GM13976 (cell line): ENCODE measurements around the gene RHAG.

Experiments used
- DNase-seq: peaks from one replicate; pipeline ENCODE4 v3.0.0; 2012; ENCODE audit warnings: low spot score
- CTCF ChIP-seq: IDR thresholded peaks from 2 replicates; pipeline ENCODE4 v1.5.1; 2012; ENCODE audit warnings: borderline replicate concordance, mild to moderate bottlenecking; ENCODE audit not compliant: insufficient read depth; ENCODE audit errors: extremely low read depth, missing control alignments, control extremely low read depth
- in situ Hi-C: fragments of 300-500 bp; cut with MboI; formaldehyde crosslinking; loops from one replicate; pipeline ENCODE4 v1.12.0; 2022; ENCODE audit warnings: low sequenced_read_pairs, mixed read lengths, inconsistent platforms; ENCODE audit not compliant: unreplicated experiment

Gene RHAG

DNA sequence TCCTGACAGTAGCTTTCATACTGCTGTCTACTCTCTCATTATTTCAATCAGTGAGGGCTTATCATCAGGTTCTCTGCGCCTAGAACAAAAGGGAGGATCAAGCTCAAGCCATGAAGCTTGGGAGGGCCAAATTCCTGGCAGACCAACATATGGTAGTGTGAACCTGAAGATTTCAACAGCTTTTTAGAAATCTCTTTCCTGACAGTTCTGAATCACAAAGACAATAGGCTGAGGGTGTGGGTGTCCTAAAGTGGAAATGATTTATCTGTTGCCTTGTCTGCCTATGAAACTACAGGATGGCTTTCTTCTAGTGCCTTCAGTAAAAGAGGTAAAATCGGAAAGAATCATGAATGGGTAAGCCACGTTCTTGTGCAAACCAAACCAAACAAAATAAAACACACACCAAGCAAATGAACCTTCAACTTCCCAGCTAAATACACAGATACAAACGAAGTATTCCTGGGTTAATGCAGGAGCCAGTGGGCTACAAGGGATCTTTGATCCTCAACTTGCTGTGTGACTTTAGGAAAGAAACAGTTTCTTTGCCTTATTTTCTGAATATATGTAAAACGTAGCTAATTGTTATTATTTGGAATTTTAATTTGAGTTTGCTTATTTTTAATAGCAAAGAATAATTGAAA, 2.7 kb upstream of the RHAG start:
- in situ Hi-C loops = no loop called here
- no peak for TF ChIP-seq CTCF
- DNase-seq = no peak

GRCh38 chr6:49637350-49637731, 702 bp upstream of the RHAG start:
- in situ Hi-C loops = no loop called here
- no peak for DNase-seq
- TF ChIP-seq CTCF = no peak

DNA sequence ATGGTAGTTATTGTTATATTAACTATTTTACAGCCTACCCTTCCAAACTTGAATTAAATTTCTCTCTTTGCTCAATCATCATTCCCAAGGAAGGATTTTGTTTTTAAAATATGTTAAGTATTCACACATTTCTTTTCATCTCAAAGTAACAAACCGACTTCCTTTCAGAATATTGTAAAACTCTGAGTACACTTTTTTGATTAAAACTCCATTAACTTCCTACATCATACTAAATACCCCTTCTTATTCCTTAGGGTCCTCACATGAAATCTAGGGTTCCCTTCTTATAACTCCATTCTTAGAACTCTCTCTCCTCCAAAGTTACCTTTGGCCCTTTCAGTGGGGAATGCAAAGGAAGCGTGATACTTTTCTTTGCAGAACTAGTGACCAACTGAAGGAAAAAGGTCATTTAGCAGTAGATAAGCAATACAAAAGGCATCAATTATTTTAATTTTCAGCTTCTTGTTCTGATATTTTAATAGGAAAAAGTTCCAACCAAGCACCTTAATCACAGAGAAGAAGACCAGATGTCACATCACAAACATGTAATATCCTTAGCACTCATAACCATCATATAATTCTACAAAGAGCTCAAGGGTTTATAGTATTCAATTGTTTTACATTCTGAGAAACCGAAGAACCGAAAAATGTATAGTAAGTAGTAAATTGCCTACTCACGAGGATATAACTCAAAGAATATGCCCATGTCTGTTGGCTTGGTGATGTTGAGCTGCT, 494 bp downstream of the RHAG start:
- in situ Hi-C loops = no loop called here
- no peak for DNase-seq
- no peak for TF ChIP-seq CTCF

DNA sequence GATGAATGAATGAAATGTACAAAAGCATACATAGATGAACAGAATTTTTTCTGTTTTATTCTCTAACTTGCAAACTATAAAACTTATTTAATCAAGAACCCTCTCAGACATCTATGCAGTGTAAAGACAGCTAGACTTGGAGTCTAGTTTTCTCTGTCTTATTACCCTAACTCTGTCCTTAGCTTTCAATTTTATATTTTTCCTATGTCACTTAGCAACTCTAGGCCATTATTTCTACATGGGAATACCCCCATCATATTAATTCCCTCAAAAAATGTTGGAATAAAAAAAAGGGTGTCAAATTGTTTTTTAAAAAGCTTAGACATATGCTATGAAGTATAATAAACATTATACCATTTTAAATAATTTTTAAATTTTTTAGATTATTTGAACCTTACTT, 1.2 kb downstream of the RHAG start:
- in situ Hi-C loops = no loop called here
- TF ChIP-seq CTCF = no peak
- no peak for DNase-seq

- DNase-seq = no peak
- no peak for TF ChIP-seq CTCF
- in situ Hi-C loops = no loop called here
Measured at GRCh38 chr6:49634836-49635218, 1.8 kb downstream of the RHAG start.

DNA sequence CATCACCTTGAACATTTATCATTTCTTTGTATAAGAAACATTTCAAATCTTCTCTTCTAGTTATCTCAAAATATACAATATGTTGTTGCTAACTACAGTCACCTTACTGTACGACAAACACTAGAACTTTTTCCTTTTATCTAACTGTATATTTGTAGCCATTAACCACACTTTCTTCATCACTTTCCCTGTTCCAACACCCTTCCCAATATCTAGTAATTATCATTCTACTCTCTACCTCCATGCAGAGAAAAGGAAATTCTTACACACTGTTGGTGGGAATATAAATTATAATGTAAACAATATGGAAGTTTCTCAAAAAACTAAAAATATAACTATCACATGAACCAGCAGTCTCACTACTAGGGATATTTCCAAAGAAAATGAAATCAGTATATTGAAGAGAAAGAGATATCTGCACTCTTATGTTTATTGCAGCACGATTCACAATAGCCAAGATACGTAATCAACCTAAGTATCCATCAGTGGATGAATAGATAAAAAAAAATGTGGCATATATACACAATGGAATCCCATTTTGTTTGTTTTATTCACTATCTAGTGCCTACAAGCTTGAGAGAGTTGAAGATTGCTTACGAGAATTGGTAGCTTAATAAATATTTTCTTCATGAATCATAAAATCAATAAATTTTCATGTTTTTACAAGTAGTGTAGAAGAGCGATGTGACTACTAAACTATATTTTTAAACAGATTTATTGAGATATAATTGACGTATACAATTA, 2.4 kb downstream of the RHAG start:
- TF ChIP-seq CTCF = no peak
- DNase-seq = no peak
- in situ Hi-C loops = no loop called here
